Measurements from ENCODE around the gene MMRN1. TPM values are rescaled to one million over a fixed set of nuclear protein-coding genes. Genes with fewer than 3 reads are reported as not detected.

MMRN1 gene
- total and polyA plus RNA-seq, 10 donors, result 0.15 to 6.5 (median 3.2) TPM

DNA sequence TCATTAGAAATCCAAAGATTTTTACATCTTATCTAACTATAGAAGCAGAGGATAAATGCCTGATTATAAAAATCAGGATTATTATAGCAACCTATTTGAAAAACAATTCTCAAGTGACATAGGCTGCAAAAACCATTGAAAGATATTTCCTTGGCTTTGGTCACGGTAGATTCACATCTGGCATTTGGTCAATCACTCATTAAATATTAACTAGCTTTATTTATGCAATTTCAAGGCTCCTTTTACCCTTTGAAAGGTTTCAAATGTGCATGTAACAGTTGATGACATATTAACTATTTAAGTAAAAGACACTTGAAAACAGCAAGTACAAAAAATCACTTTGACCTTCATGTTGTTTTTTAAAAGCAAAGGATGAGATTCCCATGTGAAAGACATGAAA is 98.1 kb downstream of the MMRN1 start:
- TF ChIP-seq POLR2AphosphoS5 (IDR thresholded peaks at IDR 0.05) (no peak), POLR2A (IDR thresholded peaks at IDR 0.05) (no peak)
- TF ChIP-seq, protein P1, sequence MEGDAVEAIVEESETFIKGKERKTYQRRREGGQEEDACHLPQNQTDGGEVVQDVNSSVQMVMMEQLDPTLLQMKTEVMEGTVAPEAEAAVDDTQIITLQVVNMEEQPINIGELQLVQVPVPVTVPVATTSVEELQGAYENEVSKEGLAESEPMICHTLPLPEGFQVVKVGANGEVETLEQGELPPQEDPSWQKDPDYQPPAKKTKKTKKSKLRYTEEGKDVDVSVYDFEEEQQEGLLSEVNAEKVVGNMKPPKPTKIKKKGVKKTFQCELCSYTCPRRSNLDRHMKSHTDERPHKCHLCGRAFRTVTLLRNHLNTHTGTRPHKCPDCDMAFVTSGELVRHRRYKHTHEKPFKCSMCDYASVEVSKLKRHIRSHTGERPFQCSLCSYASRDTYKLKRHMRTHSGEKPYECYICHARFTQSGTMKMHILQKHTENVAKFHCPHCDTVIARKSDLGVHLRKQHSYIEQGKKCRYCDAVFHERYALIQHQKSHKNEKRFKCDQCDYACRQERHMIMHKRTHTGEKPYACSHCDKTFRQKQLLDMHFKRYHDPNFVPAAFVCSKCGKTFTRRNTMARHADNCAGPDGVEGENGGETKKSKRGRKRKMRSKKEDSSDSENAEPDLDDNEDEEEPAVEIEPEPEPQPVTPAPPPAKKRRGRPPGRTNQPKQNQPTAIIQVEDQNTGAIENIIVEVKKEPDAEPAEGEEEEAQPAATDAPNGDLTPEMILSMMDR (IDR thresholded peaks at IDR 0.05 in 8 of 11, conservative IDR thresholded peaks at IDR 0.05 in 3 of 11), result no peak
- Histone ChIP-seq H3K4me3 (no peak overlapping the region), H3K4me1 (no peaks in the 10 kb centered on the region), H3K27me3 (replicated peaks in 1 of 7) (no peaks in the 10 kb centered on the region), H3K9me3 (no peaks in the 10 kb centered on the region), H3K27ac (no peak overlapping the region), H3K36me3 (no peaks in the 10 kb centered on the region)
- intact Hi-C loops (cut with DNase I; ENCODE audit: low total_unique reads), result no loop called here
- DNase-seq, result no peak
- 42 to 81% (median 71%) methylated on average over 1 of the region's 1 CpG for WGBS, 5 donors

DNA sequence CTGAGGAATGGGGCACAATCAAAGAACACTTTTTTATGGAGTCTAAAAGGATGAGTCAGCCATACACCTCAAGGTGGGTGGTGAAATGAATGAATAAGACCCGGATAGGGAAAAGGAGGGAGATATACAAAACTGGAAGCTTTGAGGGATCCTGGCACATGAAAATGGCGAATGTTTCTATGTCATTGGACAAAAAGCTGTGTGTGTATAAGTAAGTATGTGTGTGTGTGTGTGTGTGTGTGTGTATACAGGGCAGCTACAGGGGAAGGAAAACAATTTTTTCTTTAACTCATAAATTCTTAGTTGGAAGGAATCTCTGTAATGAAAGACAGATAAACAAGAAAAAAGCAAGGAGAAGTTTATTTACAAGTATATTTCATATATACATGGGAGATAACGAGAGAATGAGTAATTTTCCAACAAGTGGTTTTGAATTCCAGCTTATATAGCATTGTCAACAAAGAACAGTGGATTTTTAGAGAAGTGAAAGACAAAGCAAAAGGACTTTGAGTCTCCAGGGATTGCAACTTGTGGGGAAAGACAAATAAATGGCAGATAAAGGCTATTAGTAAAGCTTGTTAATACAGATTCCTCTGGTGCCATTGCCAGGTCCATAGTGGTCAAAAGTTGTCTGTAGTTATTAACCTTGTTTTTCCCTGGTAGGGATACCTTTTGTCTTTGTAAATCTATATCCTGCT is 99.7 kb downstream of the MMRN1 start:
- intact Hi-C loops (cut with DNase I; ENCODE audit: low total_unique reads), result no loop called here
- no peak for TF ChIP-seq POLR2AphosphoS5 (IDR thresholded peaks at IDR 0.05)
- 74 to 83% (median 79%) methylated on average over 3 of the region's 3 CpGs for WGBS, 5 donors
- Histone ChIP-seq H3K27me3 (replicated peaks in 1 of 7) (no peaks in the 10 kb centered on the region), H3K4me3 (no peak overlapping the region), H3K27ac (no peak overlapping the region), H3K4me1 (no peaks in the 10 kb centered on the region), H3K36me3 (no peaks in the 10 kb centered on the region), H3K9me3 (no peaks in the 10 kb centered on the region)
- no peak for DNase-seq

DNA sequence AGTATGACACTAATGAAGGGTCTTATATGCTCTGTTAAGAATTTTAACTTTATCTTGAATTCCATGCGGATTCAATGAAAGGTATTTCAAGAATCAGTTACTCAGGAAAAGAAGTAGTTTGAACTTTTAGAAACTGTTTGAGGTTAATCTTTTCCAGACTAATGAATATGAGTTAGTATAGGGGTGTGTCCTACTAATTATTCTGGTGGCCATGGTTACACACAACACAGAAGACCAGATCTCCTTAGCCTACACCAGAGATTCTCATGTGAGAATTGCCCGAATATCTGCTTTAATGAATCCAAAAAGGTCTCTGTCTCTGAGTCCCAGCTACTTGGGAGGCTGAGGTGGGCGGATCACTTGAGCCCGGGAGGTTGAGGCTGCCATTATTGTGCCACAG is 100.4 kb downstream of the MMRN1 start:
- Histone ChIP-seq H3K36me3 (no peaks in the 10 kb centered on the region), H3K4me3 (no peak overlapping the region), H3K27ac (no peak overlapping the region), H3K27me3 (replicated peaks in 1 of 7) (no peaks in the 10 kb centered on the region), H3K9me3 (no peaks in the 10 kb centered on the region), H3K4me1 (no peaks in the 10 kb centered on the region)
- WGBS, 5 donors, result 68 to 84% (median 70%) methylated on average over 4 of the region's 4 CpGs
- no peak for DNase-seq
- intact Hi-C loops (cut with DNase I; ENCODE audit: low total_unique reads), result no loop called here
- TF ChIP-seq, protein P1 (IDR thresholded peaks at IDR 0.05 in 8 of 11, conservative IDR thresholded peaks at IDR 0.05 in 3 of 11), result no peak
- TF ChIP-seq POLR2AphosphoS5 (IDR thresholded peaks at IDR 0.05) (no peak), POLR2A (IDR thresholded peaks at IDR 0.05) (no peak)

DNA sequence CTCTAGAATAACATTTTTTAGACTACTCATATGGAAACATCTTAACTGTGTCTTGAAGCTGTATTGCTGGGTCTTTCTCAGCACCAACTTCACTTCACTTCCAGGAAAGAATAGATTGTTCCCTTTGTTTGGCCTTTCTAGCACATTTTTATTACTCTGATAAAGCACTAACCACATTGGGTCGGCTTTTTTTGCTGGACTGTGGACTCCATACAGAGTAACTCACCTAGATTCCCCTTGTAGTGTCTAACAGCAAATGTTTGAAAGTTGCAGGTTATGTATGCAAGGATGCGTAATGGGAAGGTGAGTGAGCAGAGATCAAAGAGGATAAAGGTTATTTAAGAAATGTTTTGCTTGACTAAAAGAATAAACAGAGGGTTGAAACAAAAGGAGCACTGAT is 101.2 kb downstream of the MMRN1 start:
- no peak for DNase-seq
- H3K9me3 ChIP-seq, result no peaks in the 10 kb centered on the region
- no peak overlapping the region for H3K4me3 ChIP-seq
- no peak overlapping the region for H3K27ac ChIP-seq
- no peaks in the 10 kb centered on the region for H3K27me3 ChIP-seq (replicated peaks in 1 of 7)
- no peaks in the 10 kb centered on the region for H3K36me3 ChIP-seq
- WGBS, 5 donors, result 77 to 90% (median 82%) methylated on average over 2 of the region's 2 CpGs
- no peaks in the 10 kb centered on the region for H3K4me1 ChIP-seq
- intact Hi-C loops (cut with DNase I; ENCODE audit: low total_unique reads), result no loop called here
- TF ChIP-seq, protein P1 (IDR thresholded peaks at IDR 0.05 in 8 of 11, conservative IDR thresholded peaks at IDR 0.05 in 3 of 11), result no peak
- no peak for TF ChIP-seq POLR2A (IDR thresholded peaks at IDR 0.05)
- TF ChIP-seq POLR2AphosphoS5 (IDR thresholded peaks at IDR 0.05), result no peak
